B cell (primary cell): ENCODE measurements around the gene LTBP2. TPM values are rescaled to one million over a fixed set of nuclear protein-coding genes. Genes with fewer than 3 reads are reported as not detected.

Experiments used
- ATAC-seq: fragments of 200-7000 bp; cut with Tn5 transposase; one replicate; pipeline ENCODE4 v1.10.0; 2021; ENCODE audit warnings: low read depth, mild to moderate bottlenecking, moderate number of reproducible peaks, moderate library complexity
- CTCF ChIA-PET: fragments of 350-600 bp; sonication (Branson Sonifier 250); formaldehyde crosslinking; loops from one replicate; lab custom pipeline; 2021; ENCODE audit warnings: antibody characterized with exemption, inconsistent platforms; lab: Charles Lee
- POLR2A ChIA-PET: fragments of 350-600 bp; sonication (Branson Sonifier 250); formaldehyde crosslinking; loops from one replicate; lab custom pipeline; 2021; ENCODE audit warnings: antibody characterized with exemption; lab: Charles Lee
- DNase-seq: peaks from one replicate; pipeline ENCODE4 v3.0.0; 2013
- H2AFZ ChIP-seq: 2 replicates; pipeline ENCODE4 v1.6.1; 2012; ENCODE audit warnings: mild to moderate bottlenecking, low read depth, low read length; ENCODE audit not compliant: insufficient read depth, poor library complexity, severe bottlenecking
- H3K27ac ChIP-seq, 2 donors: 1 replicate in 1 of 2; 2 replicates in 1 of 2; pipeline ENCODE4 v1.5.1; 2012 to 2013; ENCODE audit warnings: low read length in 2 of 2, mild to moderate bottlenecking in 2 of 2, moderate library complexity in 1 of 2
- H3K27me3 ChIP-seq, 4 experiments: fragments of 200-600 bp in 1 of 4; sonication (generic) in 1 of 4; replicated peaks in 1 of 4; 1 replicate in 2 of 4; 2 replicates in 2 of 4; pipeline versions ENCODE4 v1.6.1 to v1.7.0; 2013 to 2016; ENCODE audit warnings: low read length in 3 of 4, mild to moderate bottlenecking in 2 of 4, mixed read lengths in 1 of 4, moderate library complexity in 1 of 4; ENCODE audit not compliant: insufficient read depth in 4 of 4, control insufficient read depth in 3 of 4; ENCODE audit errors: control extremely low read depth in 1 of 4
- H3K36me3 ChIP-seq, 2 experiments: replicated peaks in 1 of 2; 1 replicate in 1 of 2; 2 replicates in 1 of 2; pipeline versions ENCODE4 v1.6.1 to v1.7.1; 2013; ENCODE audit warnings: low read length in 1 of 2; ENCODE audit not compliant: insufficient read depth in 2 of 2, control insufficient read depth in 1 of 2; ENCODE audit errors: control extremely low read depth in 1 of 2, extremely low read depth in 1 of 2
- H3K4me1 ChIP-seq, 2 donors: fragments of 200-600 bp in 1 of 2; sonication (generic) in 1 of 2; 1 replicate in 1 of 2; 2 replicates in 1 of 2; pipeline versions ENCODE4 v1.5.1 to v1.6.1; 2013 to 2017; ENCODE audit warnings: low read length in 2 of 2; ENCODE audit not compliant: control insufficient read depth in 2 of 2, insufficient read depth in 2 of 2
- H3K4me2 ChIP-seq: replicated peaks from 2 replicates; pipeline ENCODE3; 2012; ENCODE audit warnings: mild to moderate bottlenecking, low read depth, low read length; ENCODE audit not compliant: poor library complexity, severe bottlenecking
- H3K4me3 ChIP-seq, 5 experiments: fragments of 200-600 bp in 1 of 5; sonication (generic) in 1 of 5; 1 replicate in 3 of 5; 2 replicates in 2 of 5; pipeline versions ENCODE4 v1.5.1 to v1.7.0; 2011 to 2016; ENCODE audit warnings: low read length in 4 of 5, mild to moderate bottlenecking in 4 of 5, low read depth in 2 of 5, control low read depth in 1 of 5, moderate library complexity in 1 of 5; ENCODE audit not compliant: insufficient read depth in 1 of 5; ENCODE audit errors: control extremely low read depth in 1 of 5, extremely low read depth in 1 of 5
- H3K79me2 ChIP-seq: fragments of 200-600 bp; sonication (generic); one replicate; pipeline ENCODE4 v1.6.0; 2016; ENCODE audit warnings: low read length; ENCODE audit not compliant: control insufficient read depth, insufficient read depth
- H3K9ac ChIP-seq: fragments of 200-600 bp; sonication (generic); 2 replicates; pipeline ENCODE4 v1.6.1; 2017; ENCODE audit warnings: mild to moderate bottlenecking, low read length, moderate library complexity
- H3K9me3 ChIP-seq, 3 donors: one replicate each; pipeline versions ENCODE4 v1.6.1 to v1.7.1; 2013; ENCODE audit warnings: low read length in 2 of 3; ENCODE audit not compliant: control insufficient read depth in 2 of 3, insufficient read depth in 1 of 3; ENCODE audit errors: control extremely low read depth in 1 of 3
- H4K20me1 ChIP-seq: 2 replicates; pipeline ENCODE4 v1.6.0; 2012; ENCODE audit warnings: mild to moderate bottlenecking, low read length; ENCODE audit not compliant: insufficient read depth, control insufficient read depth, poor library complexity, severe bottlenecking
- H3K27ac Mint-ChIP-seq: one replicate; pipeline ENCODE4 v1.8.0; 2021; ENCODE audit warnings: mixed read lengths
- H3K27me3 Mint-ChIP-seq: one replicate; pipeline ENCODE4 v1.8.0; 2021; ENCODE audit warnings: mixed read lengths
- H3K4me1 Mint-ChIP-seq: one replicate; pipeline ENCODE4 v1.8.0; 2021; ENCODE audit warnings: mixed read lengths
- H3K4me3 Mint-ChIP-seq: one replicate; pipeline ENCODE4 v1.8.0; 2021; ENCODE audit warnings: mixed read lengths
- H3K9me3 Mint-ChIP-seq: one replicate; pipeline ENCODE4 v1.8.0; 2022; ENCODE audit warnings: mixed read lengths; ENCODE audit not compliant: insufficient read depth
- EZH2 ChIP-seq: IDR thresholded peaks from 2 replicates; pipeline ENCODE4 v1.6.1; 2012; ENCODE audit warnings: borderline replicate concordance, low read depth, mild to moderate bottlenecking, moderate library complexity, low read length; ENCODE audit not compliant: insufficient read depth, poor library complexity, severe bottlenecking
- WGBS: methylation state at CpG from one replicate; pipeline ENCODE4 v1.1.5; 2013; ENCODE audit warnings: missing lambda C conversion rate; ENCODE audit not compliant: insufficient coverage; 5-methylcytosine and 5-hydroxymethylcytosine counted together
- intact Hi-C: fragments of 100-400 bp; cut with micrococcal nuclease; formaldehyde crosslinking; loops from one replicate; pipeline ENCODE4 v1.10.0; 2022
- polyA minus RNA-seq: library from RNA; depleted of rRNA, polyadenylated mRNA; stranded (reverse); fragments of >200 nt; gene quantifications from 2 replicates; pipeline ENCODE4 v1.2.3, GENCODE V29; 2012
- polyA plus RNA-seq: library from polyadenylated mRNA; depleted of rRNA; stranded (reverse); fragments of >200 nt; gene quantifications from 2 replicates; pipeline ENCODE4 v1.2.3, GENCODE V29; 2012
- total RNA-seq, 2 donors: library from RNA; stranded (reverse); fragments of 120-200 nt in 1 of 2; gene quantifications; 1 replicate in 1 of 2; 2 replicates in 1 of 2; pipeline versions ENCODE4 v1.2.3 to v1.2.4, GENCODE V29; 2013 to 2022
- TF ChIP-seq, protein P1 (sequence below): fragments of 200-600 bp; IDR thresholded peaks from one replicate; pipeline ENCODE4 v1.8.0; 2022; ENCODE audit warnings: antibody characterized with exemption, mild to moderate bottlenecking

LTBP2 gene
- total RNA-seq (0.22 and 0.51 TPM in 2 replicates), polyA plus RNA-seq (0.12 and 0.52 TPM in 2 replicates), polyA minus RNA-seq (0.43 and 0.77 TPM in 2 replicates)
- 0.19 TPM for total RNA-seq (2013)

DNA sequence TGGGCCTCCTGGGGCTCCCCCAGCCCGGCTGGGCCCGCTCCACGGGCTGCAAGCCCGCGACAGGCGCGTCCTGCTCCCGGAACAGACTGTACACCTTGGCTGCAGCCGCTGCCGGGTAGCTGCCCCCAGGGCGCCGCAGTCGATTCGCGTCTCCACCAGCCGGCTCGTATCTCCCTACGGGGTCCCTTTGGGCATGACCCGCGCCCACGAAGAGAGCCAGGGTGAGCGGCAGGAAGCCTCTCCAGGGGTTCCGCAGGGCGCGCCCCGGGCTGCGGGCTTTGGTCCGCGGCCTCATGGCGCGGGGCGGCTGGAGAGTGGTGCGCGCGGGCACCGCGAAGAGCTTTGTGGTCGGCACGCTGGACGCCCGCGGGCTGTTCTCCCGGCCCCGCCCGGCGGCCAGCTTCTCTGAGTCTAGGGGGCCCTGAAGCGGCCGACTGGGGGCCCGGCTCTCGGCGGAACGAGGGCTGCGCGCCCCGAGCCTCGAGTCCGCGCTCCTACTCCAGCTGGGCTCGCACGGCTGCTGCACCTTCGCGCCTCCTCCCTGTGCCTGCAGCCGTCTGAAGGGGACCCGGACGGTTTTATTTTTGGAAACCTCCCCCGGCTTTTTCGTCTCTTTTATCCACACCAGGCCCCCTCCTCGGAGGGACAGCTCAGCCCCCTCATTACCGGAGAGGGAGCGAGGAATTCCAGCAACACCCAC, at the start of gene LTBP2:
Gene LTBP2 (minus strand): TSS at position 588 of the 700 bp plus-strand sequence. CDS start 293 bp downstream, at position 295.
- H3K27me3 Mint-ChIP-seq, result peaks cover 16% of the 10 kb centered on the region
- H3K27ac ChIP-seq, result no peak within 1 kb of the TSS
- peak within 1 kb of the TSS; percentile 84 for H2AFZ ChIP-seq

GRCh38 chr14:74660863-74661262, 48.8 kb upstream of the LTBP2 start:
- no peak overlapping the region for H3K4me2 ChIP-seq
- POLR2A ChIA-PET, result no interaction called here
- DNase-seq, result no peak
- no peak overlapping the region for H2AFZ ChIP-seq
- H3K27me3 ChIP-seq, result no peaks in the 10 kb centered on the region
- H3K9ac ChIP-seq, result no peak overlapping the region
- no peaks in the 10 kb centered on the region for H3K9me3 ChIP-seq
- no peaks in the 10 kb centered on the region for H3K4me1 Mint-ChIP-seq
- H3K27ac Mint-ChIP-seq, result no peak overlapping the region
- no peaks in the 10 kb centered on the region for H3K79me2 ChIP-seq
- ATAC-seq, result no peak
- no peaks in the 10 kb centered on the region for H4K20me1 ChIP-seq
- H3K4me1 ChIP-seq, result no peaks in the 10 kb centered on the region
- H3K4me3 ChIP-seq, result no peak overlapping the region
- WGBS, result 100% methylated on average over 4 of the region's 5 CpGs
- H3K9me3 Mint-ChIP-seq, result no peaks in the 10 kb centered on the region
- intact Hi-C loops, result no loop called here
- H3K27ac ChIP-seq, result no peak overlapping the region
- TF ChIP-seq, protein P1, sequence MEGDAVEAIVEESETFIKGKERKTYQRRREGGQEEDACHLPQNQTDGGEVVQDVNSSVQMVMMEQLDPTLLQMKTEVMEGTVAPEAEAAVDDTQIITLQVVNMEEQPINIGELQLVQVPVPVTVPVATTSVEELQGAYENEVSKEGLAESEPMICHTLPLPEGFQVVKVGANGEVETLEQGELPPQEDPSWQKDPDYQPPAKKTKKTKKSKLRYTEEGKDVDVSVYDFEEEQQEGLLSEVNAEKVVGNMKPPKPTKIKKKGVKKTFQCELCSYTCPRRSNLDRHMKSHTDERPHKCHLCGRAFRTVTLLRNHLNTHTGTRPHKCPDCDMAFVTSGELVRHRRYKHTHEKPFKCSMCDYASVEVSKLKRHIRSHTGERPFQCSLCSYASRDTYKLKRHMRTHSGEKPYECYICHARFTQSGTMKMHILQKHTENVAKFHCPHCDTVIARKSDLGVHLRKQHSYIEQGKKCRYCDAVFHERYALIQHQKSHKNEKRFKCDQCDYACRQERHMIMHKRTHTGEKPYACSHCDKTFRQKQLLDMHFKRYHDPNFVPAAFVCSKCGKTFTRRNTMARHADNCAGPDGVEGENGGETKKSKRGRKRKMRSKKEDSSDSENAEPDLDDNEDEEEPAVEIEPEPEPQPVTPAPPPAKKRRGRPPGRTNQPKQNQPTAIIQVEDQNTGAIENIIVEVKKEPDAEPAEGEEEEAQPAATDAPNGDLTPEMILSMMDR, result no peak
- no peak for TF ChIP-seq EZH2
- CTCF ChIA-PET, result no interaction called here
- H3K36me3 ChIP-seq, result peaks cover 4 to 42% of the 10 kb centered on the region in 2 experiments
- H3K4me3 Mint-ChIP-seq, result no peak overlapping the region
- H3K27me3 Mint-ChIP-seq, result no peaks in the 10 kb centered on the region

More for the DNA sequence above, at the start of gene LTBP2:
- TF ChIP-seq, protein P1, result no peak
- TF ChIP-seq EZH2, result no peak
- no peaks in the 10 kb centered on the region for H3K9me3 ChIP-seq
- H3K9me3 Mint-ChIP-seq, result no peaks in the 10 kb centered on the region
- H3K4me3 ChIP-seq, result peak within 1 kb of the TSS; percentile 38 to 82 (median 61)
- intact Hi-C loops, result loop anchor here (1.0 to 10.0 kb wide), 6 partner anchors 102 to 1684 kb away; partner anchors contain the start of genes ABCD4, ACYP1, AREL1 and DCAF4
- ChIA-PET CTCF (interaction anchor here (0.6 to 3.1 kb wide), 13 partner anchors 8 to 289 kb away, joined by 3 to 12 read pairs (median 4); partner anchors contain the start of genes AREL1, FCF1 and YLPM1), POLR2A (no interaction called here)
- peak within 1 kb of the TSS; percentile 32 for H3K27ac Mint-ChIP-seq
- H3K9ac ChIP-seq, result peak within 1 kb of the TSS; percentile 84
- H3K4me3 Mint-ChIP-seq, result peak within 1 kb of the TSS; percentile 84
- H3K27me3 ChIP-seq, result peaks cover 0 to 18% (median 5%) of the 10 kb centered on the region in 4 experiments
- H3K4me1 Mint-ChIP-seq, result peaks cover 41% of the 10 kb centered on the region
- no peaks in the 10 kb centered on the region for H3K79me2 ChIP-seq
- H3K4me2 ChIP-seq, result peak within 1 kb of the TSS; percentile 100
- 2% methylated on average over 70 of the region's 70 CpGs for WGBS
- peaks cover 35 to 42% of the 10 kb centered on the region in 2 donors for H3K4me1 ChIP-seq
- ATAC-seq, result no peak
- H3K36me3 ChIP-seq, result no peaks in the 10 kb centered on the region
- H4K20me1 ChIP-seq, result no peaks in the 10 kb centered on the region
- peak; percentile 55 for DNase-seq
